Endothelial cell of umbilical vein (primary cell): Measurements from ENCODE around the gene MBOAT1.

Experiments
- EZH2 ChIP-seq: IDR thresholded peaks from 2 replicates; pipeline ENCODE4 v1.6.1; 2012; ENCODE audit warnings: borderline replicate concordance, low read depth, mild to moderate bottlenecking, moderate library complexity, low read length, inconsistent platforms; ENCODE audit not compliant: severe bottlenecking
- TF ChIP-seq, protein P1 (sequence below), 2 donors: IDR thresholded peaks; 1 replicate in 1 of 2; 2 replicates in 1 of 2; pipeline ENCODE4 v1.5.1; 2011; ENCODE audit warnings: low read length in 2 of 2, mild to moderate bottlenecking in 2 of 2, moderate library complexity in 2 of 2, control low read depth in 1 of 2, inconsistent platforms in 1 of 2, low read depth in 1 of 2; ENCODE audit not compliant: insufficient read depth in 1 of 2; ENCODE audit errors: extremely low read depth in 1 of 2

DNA sequence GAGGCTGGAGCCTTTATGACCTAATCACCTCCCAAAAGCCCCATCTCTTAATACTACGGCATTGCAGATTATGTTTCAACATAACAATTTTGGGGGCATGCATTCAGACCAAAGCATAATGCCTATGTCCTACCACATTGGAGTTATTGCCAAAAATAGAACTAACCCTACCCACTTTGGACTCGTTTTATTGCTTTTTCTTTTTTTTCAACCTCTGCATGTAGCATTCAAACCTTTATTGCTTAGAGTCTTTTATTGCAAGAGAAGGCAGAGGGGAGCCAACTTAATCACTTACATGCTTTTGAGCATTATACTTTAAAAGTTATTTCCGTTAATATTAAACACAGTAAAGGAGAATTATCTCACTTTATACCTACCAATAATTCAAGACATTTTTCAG is 8.1 kb upstream of the MBOAT1 start:
- no peak for TF ChIP-seq EZH2
- TF ChIP-seq, protein P1, sequence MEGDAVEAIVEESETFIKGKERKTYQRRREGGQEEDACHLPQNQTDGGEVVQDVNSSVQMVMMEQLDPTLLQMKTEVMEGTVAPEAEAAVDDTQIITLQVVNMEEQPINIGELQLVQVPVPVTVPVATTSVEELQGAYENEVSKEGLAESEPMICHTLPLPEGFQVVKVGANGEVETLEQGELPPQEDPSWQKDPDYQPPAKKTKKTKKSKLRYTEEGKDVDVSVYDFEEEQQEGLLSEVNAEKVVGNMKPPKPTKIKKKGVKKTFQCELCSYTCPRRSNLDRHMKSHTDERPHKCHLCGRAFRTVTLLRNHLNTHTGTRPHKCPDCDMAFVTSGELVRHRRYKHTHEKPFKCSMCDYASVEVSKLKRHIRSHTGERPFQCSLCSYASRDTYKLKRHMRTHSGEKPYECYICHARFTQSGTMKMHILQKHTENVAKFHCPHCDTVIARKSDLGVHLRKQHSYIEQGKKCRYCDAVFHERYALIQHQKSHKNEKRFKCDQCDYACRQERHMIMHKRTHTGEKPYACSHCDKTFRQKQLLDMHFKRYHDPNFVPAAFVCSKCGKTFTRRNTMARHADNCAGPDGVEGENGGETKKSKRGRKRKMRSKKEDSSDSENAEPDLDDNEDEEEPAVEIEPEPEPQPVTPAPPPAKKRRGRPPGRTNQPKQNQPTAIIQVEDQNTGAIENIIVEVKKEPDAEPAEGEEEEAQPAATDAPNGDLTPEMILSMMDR (IDR thresholded peaks at IDR 0.05; ENCODE audit: extremely low read depth in 1 of 2, insufficient read depth in 1 of 2, low read depth in 1 of 2, low read length in 2 of 2), result no peak
